Right renal cortex interstitium (tissue), 3 donors: ENCODE measurements around the gene SHISA7. TPM values are rescaled to one million over a fixed set of nuclear protein-coding genes. Genes with fewer than 3 reads are reported as not detected.

ENCODE experiments used
- DNase-seq, 3 donors: peaks; one replicate each; pipeline ENCODE4 v3.0.0-alpha.2; 2013; ENCODE audit warnings: low read depth in 3 of 3, low spot score in 2 of 3
- polyA plus RNA-seq, 3 donors: library from polyadenylated mRNA; unstranded; fragments of 120-200 nt; gene quantifications; one replicate each; pipeline ENCODE4 v1.2.1, GENCODE V29; 2013; ENCODE audit not compliant: insufficient read length in 3 of 3

SHISA7 gene
- polyA plus RNA-seq, 3 donors, result 0.11 to 0.19 (median 0.13) TPM

DNA sequence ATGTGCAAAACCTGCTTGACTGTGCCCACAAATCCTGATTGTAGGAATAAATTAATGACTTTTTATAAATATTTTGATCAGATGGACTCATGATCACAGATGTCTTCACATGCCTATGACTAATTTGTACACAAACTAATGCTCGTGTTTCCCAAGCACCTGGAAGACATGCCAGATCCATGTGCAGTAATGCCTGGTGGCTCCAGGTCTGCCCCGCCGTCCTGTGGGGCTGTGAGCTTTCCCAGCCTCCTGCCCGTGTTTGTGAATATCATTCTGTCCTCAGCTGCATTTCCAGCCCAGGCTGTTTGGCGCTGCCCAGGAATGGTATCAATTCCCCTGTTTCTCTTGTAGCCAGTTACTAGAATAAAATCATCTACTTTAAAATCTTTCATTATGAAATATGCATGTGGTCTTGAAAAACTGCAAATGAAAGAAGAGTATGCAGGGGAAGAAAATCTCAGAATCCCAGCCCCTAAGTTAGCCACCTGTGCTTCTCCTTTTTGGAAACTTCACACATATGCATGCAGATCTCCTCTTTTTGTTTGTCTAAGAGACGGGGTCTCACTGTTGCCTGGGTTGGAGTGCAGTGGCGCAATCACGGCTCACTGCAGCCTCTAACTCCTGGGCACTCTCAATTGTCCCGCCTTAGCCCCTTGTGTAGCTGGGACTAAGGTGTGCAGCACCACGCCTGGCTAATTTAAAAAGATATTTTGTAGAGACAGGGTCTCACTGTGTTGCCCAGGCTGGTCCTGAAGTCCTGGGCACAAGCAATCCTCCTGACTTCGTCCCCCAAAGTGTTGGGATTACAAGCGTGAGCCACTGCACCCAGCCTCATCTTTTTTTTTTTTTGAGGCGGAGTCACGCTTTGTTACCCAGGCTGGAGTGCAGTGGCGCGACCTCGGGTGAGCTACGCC lies 51.1 kb downstream of the SHISA7 start:
- no peak for DNase-seq

DNA sequence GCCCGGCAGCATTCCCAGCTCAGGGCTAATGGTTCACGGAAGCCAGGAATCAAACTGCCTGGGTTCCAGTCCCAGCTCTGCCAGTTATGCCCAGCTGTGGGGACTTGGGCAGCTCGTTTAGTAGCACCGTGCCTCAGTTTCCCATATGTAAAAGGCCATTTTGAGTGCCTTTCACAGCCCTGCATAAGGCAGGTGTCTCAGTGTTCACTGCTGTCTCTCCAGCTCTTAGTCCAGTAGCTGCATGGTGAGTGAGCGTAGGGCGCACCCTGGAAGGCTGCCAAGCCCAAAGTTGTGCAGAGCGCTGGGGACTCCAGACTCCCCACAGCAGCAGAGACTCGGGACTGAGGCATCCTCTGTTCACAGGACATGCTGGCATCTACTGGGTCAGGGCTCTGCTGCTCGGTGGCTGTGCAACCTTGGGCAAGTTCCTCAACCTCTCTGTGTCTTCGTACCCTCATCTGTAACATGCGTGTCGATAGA lies 51.9 kb downstream of the SHISA7 start:
- DNase-seq, result no peak

GRCh38 chr19:55390461-55390880 lies 52.6 kb downstream of the SHISA7 start:
- no peak for DNase-seq

DNA sequence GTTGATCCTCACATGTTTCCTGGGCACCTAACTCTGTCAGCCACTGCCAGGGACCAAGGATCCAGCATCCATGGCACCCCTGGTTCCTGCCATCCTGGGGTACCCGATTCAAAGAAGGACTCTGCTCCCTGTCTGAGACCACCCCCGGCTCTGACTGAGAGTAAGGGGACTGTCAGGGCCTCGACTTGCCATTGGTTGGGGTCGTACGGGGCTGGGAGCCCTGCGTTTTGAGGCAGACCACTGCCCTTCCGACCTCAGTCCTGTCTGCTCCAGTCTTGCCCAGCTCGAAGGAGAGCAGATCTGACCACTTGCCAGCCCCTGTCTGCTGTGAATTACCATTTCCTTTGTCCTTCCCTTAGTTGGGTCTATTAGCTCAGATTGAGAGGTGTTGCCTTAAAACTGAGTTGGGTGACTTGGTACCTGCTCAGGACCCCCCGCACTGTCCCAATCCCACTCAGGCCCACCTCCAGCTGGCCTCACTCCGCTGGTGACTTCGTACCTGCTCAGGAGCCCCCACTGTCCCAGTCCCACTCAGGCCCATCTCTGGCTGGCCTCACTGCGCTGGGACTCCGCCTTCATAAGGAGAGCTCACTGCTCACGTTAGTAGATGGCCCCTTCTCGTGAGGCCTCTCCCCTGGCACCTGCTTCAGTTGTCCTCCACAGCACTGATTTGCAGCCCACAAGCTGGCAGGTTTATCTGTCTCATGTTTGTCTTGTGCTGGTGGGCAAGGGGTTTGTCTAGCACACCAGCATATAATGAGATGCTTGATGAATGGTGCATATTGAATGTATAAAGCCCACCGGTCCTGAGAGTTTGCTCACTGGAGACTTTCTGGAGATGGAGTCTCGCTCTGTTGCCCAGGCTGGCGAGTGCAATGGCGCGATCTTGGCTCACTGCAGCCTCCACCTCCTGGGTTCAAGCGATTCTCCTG lies 53.4 kb downstream of the SHISA7 start:
- no peak for DNase-seq

GRCh38 chr19:55387736-55388497 lies 55.2 kb downstream of the SHISA7 start:
- DNase-seq, result no peak

DNA sequence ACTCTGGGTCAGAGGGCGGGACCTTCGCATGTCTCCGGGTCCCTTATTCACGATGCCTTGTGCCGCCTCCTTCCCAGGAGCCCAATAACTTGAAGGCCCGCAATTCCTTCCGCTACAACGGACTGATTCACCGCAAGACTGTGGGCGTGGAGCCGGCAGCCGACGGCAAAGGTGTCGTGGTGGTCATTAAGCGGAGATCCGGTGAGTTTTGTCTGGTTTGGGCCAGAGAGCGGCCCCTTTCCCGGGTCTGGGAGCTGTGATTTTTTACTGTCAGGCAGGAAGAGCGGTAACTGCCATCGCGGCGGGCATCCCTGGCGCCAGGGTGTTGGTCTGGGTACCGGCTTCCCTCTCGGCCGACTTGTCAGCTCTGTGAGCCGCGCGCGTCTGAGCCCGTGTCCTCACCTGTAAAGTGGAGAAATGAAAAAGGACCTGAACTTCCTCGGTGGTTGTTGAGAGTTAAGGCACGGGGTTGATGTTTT lies 56.6 kb downstream of the SHISA7 start:
- no peak for DNase-seq

DNA sequence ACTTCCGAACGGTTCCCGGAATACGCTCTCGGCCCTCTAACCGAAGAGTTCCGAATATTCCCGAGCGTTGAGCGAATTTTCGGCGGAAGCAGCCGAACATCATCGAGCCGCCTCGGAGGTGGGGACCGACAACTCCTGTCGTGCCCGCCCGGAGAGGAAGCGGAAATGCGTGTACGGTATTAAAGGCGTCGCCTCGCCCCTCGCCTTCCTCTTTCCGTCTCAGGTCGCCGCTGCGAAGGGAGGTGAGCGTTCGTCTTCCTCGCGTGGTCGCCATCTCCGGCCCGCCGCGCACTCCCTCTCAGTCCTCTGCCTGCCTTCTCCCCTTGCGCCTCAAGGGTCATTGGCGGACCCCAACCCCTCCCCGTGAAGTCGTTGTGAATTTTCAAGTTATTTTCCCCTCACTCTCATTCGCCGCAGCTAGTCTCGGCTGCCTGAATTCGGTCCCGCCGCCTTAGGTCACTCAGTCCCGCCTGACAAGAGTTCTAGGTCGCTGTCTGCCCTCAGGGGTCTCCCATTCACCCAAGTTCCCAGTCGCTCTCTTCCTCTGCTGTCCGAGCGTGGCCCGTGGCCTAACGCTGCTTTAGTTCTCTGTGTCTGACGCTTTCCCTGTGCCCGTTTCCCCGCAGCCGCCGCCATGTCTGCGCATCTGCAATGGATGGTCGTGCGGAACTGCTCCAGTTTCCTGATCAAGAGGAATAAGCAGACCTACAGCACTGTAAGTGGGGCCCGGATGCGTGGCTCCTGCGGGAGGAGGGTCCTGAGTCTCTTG lies 57.2 kb downstream of the SHISA7 start, which contains the start of gene RPL28:
TSS of gene RPL28 (plus strand) at position 209 of the 769 bp plus-strand sequence. CDS start at position 635, 426 bp downstream.
- DNase-seq, result peak in 2 of 3 donors; percentile 98 to 99

GRCh38 chr19:55384920-55385723 lies 58.0 kb downstream of the SHISA7 start:
- peak; percentile 94 to 98 (median 95) for DNase-seq

GRCh38 chr19:55384131-55384919 lies 58.8 kb downstream of the SHISA7 start, which contains the start of gene TMEM238:
TMEM238 (minus strand) TSS chr19:55384292; CDS start chr19:55384259, 33 bp downstream.
- DNase-seq, result no peak

DNA sequence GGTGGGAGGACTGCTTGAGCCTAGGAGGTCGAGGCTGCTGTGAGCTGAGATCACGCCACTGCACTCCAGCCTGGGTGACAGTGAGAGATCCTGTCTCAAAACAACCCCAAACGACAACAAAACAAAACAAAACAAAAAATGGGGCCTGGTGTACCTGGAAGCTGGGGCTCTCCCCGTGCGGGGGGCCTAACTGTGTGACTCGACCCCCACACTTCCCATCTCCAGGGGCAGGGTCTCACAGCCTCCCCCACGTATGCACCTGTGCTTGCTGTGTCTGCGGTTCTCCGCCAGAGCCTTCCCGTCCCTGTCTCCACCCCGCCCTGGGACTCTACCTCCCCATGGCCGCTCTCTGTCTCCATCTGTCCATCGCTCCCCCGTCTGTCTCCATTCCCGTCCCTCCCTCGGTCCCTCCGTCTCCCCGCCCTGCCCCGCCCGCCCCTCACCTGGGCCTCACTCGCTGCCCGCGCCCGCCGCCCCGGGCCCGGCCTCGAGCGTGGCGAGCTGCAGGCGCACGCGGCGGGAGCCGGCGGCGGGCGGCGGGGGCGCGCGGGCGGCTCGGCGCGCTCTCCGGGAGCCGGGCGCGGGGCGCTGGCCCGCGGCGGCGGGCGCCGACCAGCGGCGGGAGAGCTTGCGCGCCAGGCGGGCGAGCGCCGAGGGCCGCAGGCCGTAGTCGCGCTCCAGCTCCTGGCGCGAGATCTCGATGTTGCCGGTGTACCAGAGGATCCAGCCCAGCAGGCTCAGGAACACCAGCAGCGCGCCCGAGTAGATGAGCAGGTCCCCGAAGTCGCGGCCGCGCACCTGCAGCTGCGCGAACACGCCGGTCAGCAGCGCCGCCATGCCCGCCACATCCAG lies 59.6 kb downstream of the SHISA7 start:
- no peak for DNase-seq

DNA sequence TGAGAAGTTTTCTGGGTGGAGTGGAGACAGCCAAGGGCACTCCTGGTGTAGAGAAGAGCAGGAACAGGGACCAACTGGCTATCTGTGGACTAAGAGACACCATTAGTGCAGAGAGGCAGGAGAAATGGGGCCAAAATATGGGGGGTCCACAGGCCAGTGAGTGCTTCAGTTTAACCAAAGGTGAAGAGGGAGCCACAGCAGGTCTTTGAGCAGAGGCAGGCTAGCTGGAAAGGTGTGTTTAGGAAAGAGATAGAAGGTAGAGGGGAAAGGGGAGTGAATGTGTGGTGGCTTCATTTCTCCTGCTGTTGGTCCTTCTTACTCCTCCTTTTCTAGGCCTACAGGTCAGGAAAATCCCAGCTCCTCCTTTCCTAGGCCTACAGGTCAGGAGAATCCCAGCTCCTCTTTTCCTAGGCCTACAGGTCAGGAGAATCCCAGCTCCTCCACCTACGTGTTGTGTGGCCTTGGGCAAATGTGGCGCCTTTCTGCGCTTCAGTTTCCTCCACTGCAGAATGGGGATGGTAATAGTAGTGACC lies 60.5 kb downstream of the SHISA7 start:
- no peak for DNase-seq

- DNase-seq, result no peak
Observed at GRCh38 chr19:55382013-55382412, 61.1 kb downstream of the SHISA7 start.

- DNase-seq, result no peak
Observed at GRCh38 chr19:55379174-55379573, 63.9 kb downstream of the SHISA7 start.
